HG03139 (cell line): ENCODE results near the gene TOB2.

Experiments
- ATAC-seq: cut with Tn5 transposase; IDR thresholded peaks from one replicate; pipeline ENCODE4 v1.9.1; 2021; ENCODE audit not compliant: unreplicated experiment

Gene TOB2

GRCh38 chr22:41446639-41447434 is at the start of gene TOB2:
Gene TOB2, minus strand, starts transcription at chr22:41446801. Its CDS starts 9,456 bp downstream, at chr22:41437345.
- ATAC-seq = peak; percentile 30

GRCh38 chr22:41491374-41492100 is 44.9 kb upstream of the TOB2 start:
- ATAC-seq = no peak

GRCh38 chr22:41488596-41489385 is 42.2 kb upstream of the TOB2 start:
- ATAC-seq = no peak

- ATAC-seq = no peak
Observed at GRCh38 chr22:41488076-41488475, 41.5 kb upstream of the TOB2 start.

GRCh38 chr22:41487037-41487935 is 40.7 kb upstream of the TOB2 start:
- ATAC-seq = no peak

- ATAC-seq = no peak
Observed at GRCh38 chr22:41485033-41485432, 38.4 kb upstream of the TOB2 start.

GRCh38 chr22:41482319-41482935 is 35.8 kb upstream of the TOB2 start:
- ATAC-seq = no peak

- ATAC-seq = no peak
Observed at GRCh38 chr22:41481925-41482318, 35.3 kb upstream of the TOB2 start.

GRCh38 chr22:41481131-41481830 is 34.7 kb upstream of the TOB2 start:
- ATAC-seq = no peak

- no peak for ATAC-seq
Observed at GRCh38 chr22:41480397-41480735, 33.8 kb upstream of the TOB2 start.

GRCh38 chr22:41479671-41480396 is 33.2 kb upstream of the TOB2 start:
- no peak for ATAC-seq

- no peak for ATAC-seq
Observed at GRCh38 chr22:41478891-41479521, 32.4 kb upstream of the TOB2 start.

- no peak for ATAC-seq
Observed at GRCh38 chr22:41478473-41478872, 31.9 kb upstream of the TOB2 start.

GRCh38 chr22:41474872-41475451 is 28.4 kb upstream of the TOB2 start:
- no peak for ATAC-seq

GRCh38 chr22:41471568-41471967 is 25.0 kb upstream of the TOB2 start:
- ATAC-seq = no peak

GRCh38 chr22:41470886-41471285 is 24.3 kb upstream of the TOB2 start:
- ATAC-seq = no peak

GRCh38 chr22:41469218-41469851 is 22.7 kb upstream of the TOB2 start:
- ATAC-seq = no peak
